HG03354 (cell line): ENCODE results near the gene KLHL30.

Experiments
- ATAC-seq: cut with Tn5 transposase; IDR thresholded peaks from one replicate; pipeline ENCODE4 v1.9.1; 2021; ENCODE audit warnings: mild to moderate bottlenecking; ENCODE audit not compliant: unreplicated experiment, poor library complexity, severe bottlenecking

KLHL30 gene

DNA sequence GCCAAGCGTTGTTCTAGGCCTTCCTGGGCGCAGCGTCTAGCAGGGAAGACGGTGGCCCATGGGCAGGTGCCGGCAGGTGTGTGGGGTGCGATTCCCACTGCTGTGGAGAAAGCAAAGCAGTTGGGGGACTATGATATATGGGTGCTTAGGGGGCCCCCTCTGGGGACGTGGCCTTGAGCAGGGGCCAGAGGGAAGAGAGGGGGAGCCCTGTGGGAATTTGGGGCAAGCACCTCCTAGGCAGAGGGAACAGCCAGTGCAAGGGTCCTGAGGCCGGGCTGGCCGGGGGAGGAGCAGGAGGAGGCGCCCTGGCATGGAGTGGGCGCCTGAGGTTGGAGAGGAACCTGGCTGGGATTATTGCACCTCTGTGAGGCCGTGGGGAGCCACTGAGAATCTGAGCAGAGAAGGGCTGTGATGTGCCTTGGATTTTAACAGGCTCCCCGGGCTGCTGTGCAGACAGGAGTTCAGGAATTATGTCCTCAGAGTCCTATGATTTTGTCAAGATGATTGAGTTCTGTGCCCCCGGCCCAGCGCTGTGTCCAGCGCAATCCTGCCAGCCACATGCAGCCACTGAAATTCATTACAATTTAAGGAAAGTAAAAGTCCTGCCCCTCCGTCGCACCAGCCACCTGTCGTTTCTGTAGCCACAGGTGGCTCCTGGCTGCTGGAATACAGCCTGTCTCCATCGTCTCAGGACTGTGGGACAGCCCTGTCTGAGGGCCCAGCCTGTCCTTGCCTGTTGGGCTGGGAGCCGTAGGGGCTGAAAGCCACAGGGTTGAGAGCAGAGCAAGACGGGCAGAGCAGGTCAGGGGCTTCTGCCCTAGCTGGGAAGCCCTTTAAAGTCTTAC lies 9.1 kb upstream of the KLHL30 start:
- ATAC-seq = no peak

DNA sequence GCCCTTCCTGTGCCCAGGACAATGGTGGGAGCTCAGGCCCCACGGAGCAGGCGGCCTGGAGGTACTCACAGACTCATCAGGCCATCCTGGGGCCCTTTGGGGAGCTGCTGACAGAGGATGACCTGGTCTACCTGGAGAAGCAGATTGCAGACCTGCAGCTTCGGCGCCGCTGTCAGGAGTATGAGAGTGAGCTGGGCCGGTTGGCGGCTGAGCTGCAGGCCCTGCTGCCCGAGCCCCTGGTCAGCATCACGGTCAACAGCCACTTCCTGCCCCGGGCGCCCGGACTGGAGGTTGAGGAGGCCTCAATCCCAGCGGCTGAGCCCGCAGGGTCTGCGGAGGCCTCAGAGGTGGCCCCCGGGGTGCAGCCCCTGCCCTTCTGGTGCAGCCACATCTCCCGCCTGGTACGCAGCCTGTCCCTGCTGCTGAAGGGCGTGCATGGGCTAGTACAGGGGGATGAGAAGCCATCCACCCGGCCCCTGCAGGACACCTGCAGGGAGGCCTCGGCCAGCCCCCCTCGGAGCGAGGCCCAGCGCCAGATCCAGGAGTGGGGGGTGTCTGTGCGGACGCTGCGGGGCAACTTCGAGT lies 8.3 kb upstream of the KLHL30 start:
- no peak for ATAC-seq

- no peak for ATAC-seq
Observed at GRCh38 chr2:238130696-238131628, 7.5 kb upstream of the KLHL30 start.

DNA sequence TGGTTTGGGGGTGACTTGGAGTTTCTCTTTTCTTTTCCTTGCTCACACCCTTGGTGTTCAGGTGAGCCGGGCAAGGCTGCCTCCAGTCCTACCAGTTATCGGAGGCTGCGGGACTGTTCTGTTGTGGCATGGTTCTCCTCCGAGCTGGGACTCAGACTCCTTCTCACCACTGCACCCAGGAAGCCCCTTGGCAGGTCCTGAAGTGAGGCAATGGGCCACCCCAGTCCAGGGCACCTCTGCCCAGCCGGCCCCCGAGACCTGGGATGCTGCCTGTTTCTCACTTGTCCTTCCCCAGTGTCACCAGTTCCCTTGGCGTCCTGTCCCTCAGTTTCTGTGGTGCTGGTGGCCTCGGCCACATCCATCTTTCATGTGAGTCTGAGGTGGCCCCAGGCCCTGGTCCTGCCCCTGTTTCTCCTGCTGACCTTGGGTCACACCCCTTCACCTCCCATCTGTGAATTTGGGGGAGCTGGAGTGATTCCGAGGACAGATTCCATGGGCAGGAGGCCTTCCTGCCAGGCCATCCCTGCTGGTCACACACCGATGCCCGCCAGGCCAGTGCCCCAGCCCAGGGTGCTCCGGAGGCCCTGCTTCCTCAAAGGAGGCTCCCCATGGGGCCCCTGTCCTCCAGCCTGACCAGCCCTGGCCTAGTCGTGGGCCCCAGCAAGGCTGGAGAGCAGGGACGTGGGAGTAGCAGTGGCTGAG lies 6.6 kb upstream of the KLHL30 start:
- ATAC-seq = no peak

GRCh38 chr2:238132463-238133450 lies 5.7 kb upstream of the KLHL30 start:
- ATAC-seq = no peak

GRCh38 chr2:238133499-238134392 lies 4.7 kb upstream of the KLHL30 start:
- no peak for ATAC-seq

DNA sequence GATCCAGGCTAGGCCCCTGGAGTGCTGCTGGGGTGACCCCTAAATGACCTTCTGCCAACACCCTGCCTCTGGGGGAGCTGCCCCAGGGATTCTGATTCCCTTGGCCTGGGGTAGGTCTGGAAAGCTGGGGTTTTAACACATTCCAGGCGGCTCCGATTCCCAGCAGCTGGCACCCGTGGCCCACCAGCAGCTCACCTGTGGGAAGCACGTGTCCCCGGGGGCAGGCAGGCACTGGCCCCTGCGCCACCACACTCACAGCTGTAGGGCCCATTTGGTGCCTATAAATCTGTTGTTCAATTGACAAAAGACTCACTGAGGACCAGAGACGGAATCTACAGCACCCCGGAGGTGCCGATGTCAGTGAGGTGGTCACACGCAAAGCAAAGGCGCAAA lies 4.1 kb upstream of the KLHL30 start:
- ATAC-seq = no peak

DNA sequence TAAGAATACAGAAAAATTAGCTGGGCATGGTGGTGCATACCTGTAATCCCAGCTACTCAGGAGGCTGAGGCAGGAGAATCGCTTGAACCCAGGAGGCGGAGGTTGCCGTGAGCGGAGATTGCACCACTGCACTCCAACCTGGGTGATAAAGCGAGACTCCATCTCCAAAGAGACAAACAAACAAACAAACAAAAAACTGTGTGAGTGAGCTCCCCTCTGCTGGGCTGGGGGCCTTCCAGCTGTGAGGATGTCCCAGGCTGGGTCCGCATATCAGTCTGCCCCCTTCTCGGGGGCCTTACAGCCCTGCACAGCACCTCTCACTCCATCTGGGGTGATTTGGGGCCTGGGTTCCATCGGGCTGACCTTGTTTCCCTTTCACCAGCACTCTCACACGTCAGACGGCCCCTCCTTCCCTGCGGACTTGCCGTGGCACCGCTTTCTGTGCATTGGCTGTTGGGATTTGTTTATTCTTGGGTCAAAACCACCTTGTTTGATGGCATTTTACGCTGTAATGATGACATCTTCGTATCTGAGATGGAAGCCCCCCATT lies 2.8 kb upstream of the KLHL30 start:
- ATAC-seq = no peak

- no peak for ATAC-seq
Observed at GRCh38 chr2:238136820-238137537, 1.5 kb upstream of the KLHL30 start.

GRCh38 chr2:238137885-238138284 lies 583 bp upstream of the KLHL30 start:
- no peak for ATAC-seq

- ATAC-seq = no peak
Observed at GRCh38 chr2:238139196-238140039, 950 bp downstream of the KLHL30 start.

- ATAC-seq = no peak
Observed at GRCh38 chr2:238140040-238140439, 1.6 kb downstream of the KLHL30 start.

GRCh38 chr2:238140721-238141540 lies 2.5 kb downstream of the KLHL30 start:
- ATAC-seq = no peak

GRCh38 chr2:238141541-238142318 lies 3.3 kb downstream of the KLHL30 start:
- ATAC-seq = no peak
